ENCODE measurements around the gene ADGB.

Gene ADGB

GRCh38 chr6:146861029-146861563 is 262.3 kb downstream of the ADGB start:
- DNase-seq (ENCODE audit: low read depth, low spot score): no peak

- no peak for DNase-seq (ENCODE audit: low read depth, low spot score)
These were observed 262.9 kb downstream of the ADGB start for GRCh38 chr6:146861716-146862115.

GRCh38 chr6:146862508-146862919 is 263.7 kb downstream of the ADGB start:
- no peak for DNase-seq (ENCODE audit: low read depth, low spot score)

GRCh38 chr6:146864300-146864699 is 265.5 kb downstream of the ADGB start:
- DNase-seq (ENCODE audit: low read depth, low spot score): no peak

- no peak for DNase-seq (ENCODE audit: low read depth, low spot score)
These were observed 266.1 kb downstream of the ADGB start for GRCh38 chr6:146864885-146865284.
